ENCODE results near the gene COMMD1. TPM values are rescaled to one million over a fixed set of nuclear protein-coding genes. Genes with fewer than 3 reads are reported as not detected.

Gene COMMD1
- total and polyA plus RNA-seq, 2 donors (not counting 3 experiments of a cell fraction or from before 2014, with no cell fraction given): 39.5 to 57.1 TPM

DNA sequence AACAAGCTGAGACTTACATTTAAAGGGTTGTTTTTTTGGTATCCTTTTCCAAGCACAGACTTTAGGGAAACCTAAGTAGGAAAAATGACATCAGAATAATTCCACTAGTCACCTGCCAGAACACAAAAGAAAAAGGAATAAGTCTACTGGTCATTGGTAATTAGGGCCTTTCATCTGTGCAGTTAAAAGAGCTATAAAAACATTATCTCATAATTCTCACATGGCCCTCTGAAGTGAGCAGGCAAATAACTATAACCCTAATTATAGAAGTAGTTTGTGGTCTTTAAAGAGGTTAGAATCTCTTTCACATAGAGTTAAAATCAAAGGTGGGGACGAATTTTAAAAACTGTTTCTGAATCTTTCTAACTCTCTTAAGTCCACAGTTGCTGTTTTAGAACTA is 179.3 kb downstream of the COMMD1 start:
- Histone ChIP-seq H3K27ac (ENCODE audit: insufficient read depth, low read depth, low read length) (no peak overlapping the region), H2AFZ (ENCODE audit: low read depth, low read length) (no peak overlapping the region), H3K9ac (replicated peaks; ENCODE audit: extremely low read depth, insufficient read depth, low read length) (no peak overlapping the region), H4K20me1 (replicated peaks; ENCODE audit: control insufficient read depth, extremely low read depth, insufficient read depth, low read length) (no peaks in the 10 kb centered on the region), H3K36me3 (ENCODE audit: control insufficient read depth in 2 of 2, extremely low read depth in 1 of 2, insufficient read depth in 2 of 2, low read length in 2 of 2) (no peaks in the 10 kb centered on the region), H3K4me1 (ENCODE audit: control insufficient read depth, extremely low read depth, insufficient read depth, low read length) (peaks cover 11% of the 10 kb centered on the region), H3K9me1 (replicated peaks; ENCODE audit: control insufficient read depth, extremely low read depth, insufficient read depth, low read length) (no peaks in the 10 kb centered on the region), H3K79me2 (ENCODE audit: control insufficient read depth, insufficient read depth, low read length) (no peaks in the 10 kb centered on the region), H3K9me3 (replicated peaks; ENCODE audit: control insufficient read depth, insufficient read depth, low read length) (no peaks in the 10 kb centered on the region), H3K4me3 (replicated peaks in 1 of 3; ENCODE audit: insufficient read depth in 1 of 3, low read depth in 1 of 3, low read length in 3 of 3) (no peak overlapping the region), H3K27me3 (ENCODE audit: control insufficient read depth in 2 of 2, insufficient read depth in 2 of 2, low read length in 2 of 2) (no peaks in the 10 kb centered on the region), H3K4me2 (ENCODE audit: insufficient read depth, low read length) (no peak overlapping the region)
- no TSS peak for BruUV-seq (replicated peaks)
- dilution Hi-C loops (cut with MboI; ENCODE audit: extremely low pct_ligation_motif_present, low sequenced_read_pairs): no loop called here
- DNase-seq (ENCODE audit: low read depth, low spot score) (no peak), FAIRE-seq (no peak)
- intact Hi-C loops (cut with micrococcal nuclease): no loop called here
- ChIA-PET CTCF (no interaction called here), POLR2A (no interaction called here)
- TF ChIP-seq, protein P1, sequence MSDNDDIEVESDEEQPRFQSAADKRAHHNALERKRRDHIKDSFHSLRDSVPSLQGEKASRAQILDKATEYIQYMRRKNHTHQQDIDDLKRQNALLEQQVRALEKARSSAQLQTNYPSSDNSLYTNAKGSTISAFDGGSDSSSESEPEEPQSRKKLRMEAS (IDR thresholded peaks at IDR 0.05; ENCODE audit: insufficient read depth, insufficient read length): no peak
- TF ChIP-seq MYC (IDR thresholded peaks at IDR 0.05; ENCODE audit: low read depth, low read length) (no peak), JUN (IDR thresholded peaks at IDR 0.05; ENCODE audit: borderline replicate concordance, insufficient read depth, insufficient read length, low read depth) (no peak), GATA2 (IDR thresholded peaks at IDR 0.05; ENCODE audit: insufficient read depth, insufficient read length, low read depth, low read length) (no peak), POLR2AphosphoS5 (IDR thresholded peaks at IDR 0.05; ENCODE audit: insufficient read depth, low read depth, low read length) (no peak), FOS (IDR thresholded peaks at IDR 0.05; ENCODE audit: borderline replicate concordance, insufficient read depth, low read length) (no peak), POLR2A (IDR thresholded peaks at IDR 0.05; ENCODE audit: low read depth, low read length) (no peak), EZH2 (IDR thresholded peaks at IDR 0.05; ENCODE audit: borderline replicate concordance, low read depth, low read length, severe bottlenecking) (no peak)
- TF ChIP-seq, protein P2, sequence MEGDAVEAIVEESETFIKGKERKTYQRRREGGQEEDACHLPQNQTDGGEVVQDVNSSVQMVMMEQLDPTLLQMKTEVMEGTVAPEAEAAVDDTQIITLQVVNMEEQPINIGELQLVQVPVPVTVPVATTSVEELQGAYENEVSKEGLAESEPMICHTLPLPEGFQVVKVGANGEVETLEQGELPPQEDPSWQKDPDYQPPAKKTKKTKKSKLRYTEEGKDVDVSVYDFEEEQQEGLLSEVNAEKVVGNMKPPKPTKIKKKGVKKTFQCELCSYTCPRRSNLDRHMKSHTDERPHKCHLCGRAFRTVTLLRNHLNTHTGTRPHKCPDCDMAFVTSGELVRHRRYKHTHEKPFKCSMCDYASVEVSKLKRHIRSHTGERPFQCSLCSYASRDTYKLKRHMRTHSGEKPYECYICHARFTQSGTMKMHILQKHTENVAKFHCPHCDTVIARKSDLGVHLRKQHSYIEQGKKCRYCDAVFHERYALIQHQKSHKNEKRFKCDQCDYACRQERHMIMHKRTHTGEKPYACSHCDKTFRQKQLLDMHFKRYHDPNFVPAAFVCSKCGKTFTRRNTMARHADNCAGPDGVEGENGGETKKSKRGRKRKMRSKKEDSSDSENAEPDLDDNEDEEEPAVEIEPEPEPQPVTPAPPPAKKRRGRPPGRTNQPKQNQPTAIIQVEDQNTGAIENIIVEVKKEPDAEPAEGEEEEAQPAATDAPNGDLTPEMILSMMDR (IDR thresholded peaks at IDR 0.05; ENCODE audit: extremely low read depth in 1 of 2, insufficient read depth in 1 of 2, low read depth in 1 of 2, low read length in 2 of 2): no peak
